OCI-LY3 (cell line): Measurements from ENCODE around the gene IGFL3.

Source experiments
- EZH2phosphoT487 ChIP-seq: fragments of 200-600 bp; shearing (Covaris generic); IDR thresholded peaks from 2 replicates; pipeline ENCODE4 v1.6.1; 2018; ENCODE audit warnings: antibody characterized with exemption, mixed run types, low read depth
- TF ChIP-seq, protein P1 (sequence below): fragments of 200-600, 300-600 bp; sonication (generic); IDR thresholded peaks from 2 replicates; pipeline ENCODE4 v1.5.1; 2014; ENCODE audit warnings: antibody characterized with exemption, low read length, low read depth

- TF ChIP-seq, protein P1, sequence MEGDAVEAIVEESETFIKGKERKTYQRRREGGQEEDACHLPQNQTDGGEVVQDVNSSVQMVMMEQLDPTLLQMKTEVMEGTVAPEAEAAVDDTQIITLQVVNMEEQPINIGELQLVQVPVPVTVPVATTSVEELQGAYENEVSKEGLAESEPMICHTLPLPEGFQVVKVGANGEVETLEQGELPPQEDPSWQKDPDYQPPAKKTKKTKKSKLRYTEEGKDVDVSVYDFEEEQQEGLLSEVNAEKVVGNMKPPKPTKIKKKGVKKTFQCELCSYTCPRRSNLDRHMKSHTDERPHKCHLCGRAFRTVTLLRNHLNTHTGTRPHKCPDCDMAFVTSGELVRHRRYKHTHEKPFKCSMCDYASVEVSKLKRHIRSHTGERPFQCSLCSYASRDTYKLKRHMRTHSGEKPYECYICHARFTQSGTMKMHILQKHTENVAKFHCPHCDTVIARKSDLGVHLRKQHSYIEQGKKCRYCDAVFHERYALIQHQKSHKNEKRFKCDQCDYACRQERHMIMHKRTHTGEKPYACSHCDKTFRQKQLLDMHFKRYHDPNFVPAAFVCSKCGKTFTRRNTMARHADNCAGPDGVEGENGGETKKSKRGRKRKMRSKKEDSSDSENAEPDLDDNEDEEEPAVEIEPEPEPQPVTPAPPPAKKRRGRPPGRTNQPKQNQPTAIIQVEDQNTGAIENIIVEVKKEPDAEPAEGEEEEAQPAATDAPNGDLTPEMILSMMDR = no peak
- no peak for TF ChIP-seq EZH2phosphoT487
These were observed 46.7 kb downstream of the IGFL3 start for GRCh38 chr19:46077815-46078167.
